Neuronal stem cell (in vitro differentiated cells): ENCODE measurements around the gene HELLS. TPM values are rescaled to one million over a fixed set of nuclear protein-coding genes. Genes with fewer than 3 reads are reported as not detected.

ENCODE experiments used
- DNase-seq: peaks from one replicate; pipeline ENCODE4 v3.0.0-alpha.2; 2013; ENCODE audit warnings: low spot score
- H2AFZ ChIP-seq: one replicate; pipeline ENCODE4 v1.6.1; 2013; ENCODE audit warnings: mild to moderate bottlenecking, low read length, inconsistent platforms
- H2AK5ac ChIP-seq: 2 replicates; pipeline ENCODE4 v1.6.1; 2013; ENCODE audit warnings: low read depth, mild to moderate bottlenecking, inconsistent platforms, low read length, moderate library complexity, mixed read lengths
- H2BK120ac ChIP-seq: 2 replicates; pipeline ENCODE4 v1.6.1; 2013; ENCODE audit warnings: low read depth, mild to moderate bottlenecking, inconsistent platforms, low read length, moderate library complexity, mixed read lengths
- H2BK12ac ChIP-seq: one replicate; pipeline ENCODE4 v1.6.1; 2013; ENCODE audit warnings: low read length, inconsistent platforms
- H2BK15ac ChIP-seq: 2 replicates; pipeline ENCODE4 v1.6.1; 2013; ENCODE audit warnings: mild to moderate bottlenecking, low read length, inconsistent platforms, mixed read lengths
- H2BK5ac ChIP-seq: one replicate; pipeline ENCODE4 v1.6.1; 2013; ENCODE audit warnings: inconsistent platforms, mild to moderate bottlenecking, low read length, moderate library complexity
- H3K14ac ChIP-seq: one replicate; pipeline ENCODE4 v1.6.1; 2013; ENCODE audit warnings: low read length, inconsistent platforms
- H3K18ac ChIP-seq: 2 replicates; pipeline ENCODE4 v1.6.1; 2013; ENCODE audit warnings: low read length, inconsistent platforms
- H3K23ac ChIP-seq: 2 replicates; pipeline ENCODE4 v1.6.1; 2013; ENCODE audit warnings: low read depth, mild to moderate bottlenecking, mixed read lengths, low read length, inconsistent platforms; ENCODE audit not compliant: poor library complexity
- H3K27ac ChIP-seq: replicated peaks from 3 replicates; pipeline ENCODE4 v1.5.1; 2013; ENCODE audit warnings: low read length, inconsistent platforms
- H3K27me3 ChIP-seq, 3 experiments: 2 replicates each; pipeline ENCODE4 v1.6.1; 2013; ENCODE audit warnings: low read length in 3 of 3, mild to moderate bottlenecking in 2 of 3, inconsistent platforms in 1 of 3, low read depth in 1 of 3, mixed read lengths in 1 of 3, moderate library complexity in 1 of 3; ENCODE audit not compliant: control insufficient read depth in 3 of 3, insufficient read depth in 3 of 3
- H3K36me3 ChIP-seq, 2 donors: replicated peaks in 1 of 2; 2 replicates each; pipeline ENCODE4 v1.6.1; 2013; ENCODE audit warnings: low read length in 2 of 2; ENCODE audit not compliant: control insufficient read depth in 2 of 2, insufficient read depth in 2 of 2
- H3K4ac ChIP-seq: 2 replicates; pipeline ENCODE4 v1.6.1; 2013; ENCODE audit warnings: inconsistent platforms, mild to moderate bottlenecking, low read length, moderate library complexity
- H3K4me1 ChIP-seq, 2 donors: 1 replicate in 1 of 2; 2 replicates in 1 of 2; pipeline ENCODE4 v1.6.1; 2013; ENCODE audit warnings: low read length in 2 of 2, low read depth in 1 of 2; ENCODE audit not compliant: control insufficient read depth in 2 of 2, insufficient read depth in 1 of 2
- H3K4me2 ChIP-seq: one replicate; pipeline ENCODE4 v1.6.1; 2013; ENCODE audit warnings: mild to moderate bottlenecking, low read length, inconsistent platforms; ENCODE audit not compliant: insufficient read depth, poor library complexity, severe bottlenecking
- H3K4me3 ChIP-seq, 2 donors: 2 replicates each; pipeline ENCODE4 v1.5.1; 2013; ENCODE audit warnings: low read length in 2 of 2, mild to moderate bottlenecking in 2 of 2, inconsistent platforms in 1 of 2, moderate library complexity in 1 of 2
- H3K79me1 ChIP-seq: one replicate; pipeline ENCODE4 v1.6.1; 2013; ENCODE audit warnings: low read depth, mild to moderate bottlenecking, inconsistent platforms, low read length, moderate library complexity
- H3K9ac ChIP-seq: one replicate; pipeline ENCODE4 v1.6.1; 2013; ENCODE audit warnings: mild to moderate bottlenecking, low read depth, low read length, inconsistent platforms; ENCODE audit not compliant: poor library complexity
- H3K9me3 ChIP-seq, 2 donors: replicated peaks in 1 of 2; 2 replicates each; pipeline versions ENCODE3 to v1.6.1; 2013; ENCODE audit warnings: low read length in 2 of 2, mild to moderate bottlenecking in 2 of 2, inconsistent platforms in 1 of 2, low read depth in 1 of 2, mixed read lengths in 1 of 2, moderate library complexity in 1 of 2; ENCODE audit not compliant: control insufficient read depth in 2 of 2, insufficient read depth in 1 of 2
- H4K8ac ChIP-seq: one replicate; pipeline ENCODE4 v1.6.1; 2013; ENCODE audit warnings: low read depth, mild to moderate bottlenecking, inconsistent platforms, low read length, moderate library complexity
- H4K91ac ChIP-seq: one replicate; pipeline ENCODE4 v1.6.1; 2013; ENCODE audit warnings: low read length, low read depth, mild to moderate bottlenecking, inconsistent platforms; ENCODE audit not compliant: poor library complexity
- WGBS, 2 donors: extraction: QIAGEN DNeasy Blood & Tissue Kit; methylation state at CpG; one replicate each; pipeline ENCODE4 v1.1.7; 2013; ENCODE audit warnings: missing lambda C conversion rate in 2 of 2, mixed read lengths in 1 of 2; ENCODE audit not compliant: insufficient read length in 2 of 2, insufficient replicate concordance in 1 of 2; ENCODE audit errors: extremely low coverage in 2 of 2; 5-methylcytosine and 5-hydroxymethylcytosine counted together
- polyA plus RNA-seq, 2 experiments: library from polyadenylated mRNA; stranded (reverse); fragments of 200-250 nt; gene quantifications; one replicate each; pipeline ENCODE4 v1.2.3, GENCODE V29; 2013

The HELLS gene
- 65.5 TPM for polyA plus RNA-seq (2013, experiment 1 of 2)
- polyA plus RNA-seq (2013, experiment 2 of 2) = 72.6 TPM

GRCh38 chr10:94545391-94546048 is at the start of gene HELLS:
Gene HELLS, plus strand, starts transcription at chr10:94545788. Its CDS starts 134 bp downstream, at chr10:94545922.
- WGBS, 2 donors = no CpG with 5 or more reads among the region's 48 CpGs
- peak within 1 kb of the TSS; percentile 88 for H3K4me3 ChIP-seq

GRCh38 chr10:94496010-94496409 is 49.6 kb upstream of the HELLS start:
- Histone ChIP-seq H2BK15ac (no peak overlapping the region), H3K27me3 (no peaks in the 10 kb centered on the region), H3K27ac (no peak overlapping the region), H3K4ac (no peak overlapping the region), H4K8ac (no peak overlapping the region), H3K4me2 (no peak overlapping the region), H3K9ac (no peak overlapping the region), H4K91ac (no peak overlapping the region), H3K18ac (no peak overlapping the region), H2BK5ac (no peak overlapping the region), H2AK5ac (no peak overlapping the region), H3K36me3 (no peaks in the 10 kb centered on the region), H3K23ac (no peak overlapping the region), H2BK12ac (no peak overlapping the region), H3K79me1 (no peaks in the 10 kb centered on the region), H2BK120ac (no peak overlapping the region), H3K4me3 (no peak overlapping the region), H3K14ac (no peak overlapping the region), H3K4me1 (no peaks in the 10 kb centered on the region), H2AFZ (no peak overlapping the region), H3K9me3 (no peaks in the 10 kb centered on the region)
- WGBS, 2 donors = no CpG with 5 or more reads among the region's 4 CpGs
- no peak for DNase-seq

More at GRCh38 chr10:94545391-94546048, at the start of gene HELLS:
- H2BK5ac ChIP-seq = peak within 1 kb of the TSS; percentile 14
- no peak within 1 kb of the TSS for H4K91ac ChIP-seq
- no peaks in the 10 kb centered on the region for H3K27me3 ChIP-seq
- H4K8ac ChIP-seq = no peak within 1 kb of the TSS
- peak within 1 kb of the TSS; percentile 59 for H3K27ac ChIP-seq
- DNase-seq = peak; percentile 89
- H3K9ac ChIP-seq = peak within 1 kb of the TSS; percentile 96
- peaks cover 0 to 8% of the 10 kb centered on the region in 2 donors for H3K4me1 ChIP-seq
- H3K23ac ChIP-seq = no peak within 1 kb of the TSS
- peak within 1 kb of the TSS; percentile 96 for H3K18ac ChIP-seq
- H3K9me3 ChIP-seq = no peaks in the 10 kb centered on the region
- no peak within 1 kb of the TSS for H3K4ac ChIP-seq
- H3K79me1 ChIP-seq = no peaks in the 10 kb centered on the region
- no peak within 1 kb of the TSS for H3K14ac ChIP-seq
- no peak within 1 kb of the TSS for H2BK120ac ChIP-seq
- H2BK15ac ChIP-seq = peak within 1 kb of the TSS; percentile 19
- H2BK12ac ChIP-seq = no peak within 1 kb of the TSS
- peaks cover 2 to 40% of the 10 kb centered on the region in 2 donors for H3K36me3 ChIP-seq
- H2AFZ ChIP-seq = peak within 1 kb of the TSS; percentile 90
- H2AK5ac ChIP-seq = no peak within 1 kb of the TSS
- peak within 1 kb of the TSS; percentile 77 for H3K4me2 ChIP-seq

GRCh38 chr10:94496646-94497045 is 48.9 kb upstream of the HELLS start:
- Histone ChIP-seq H3K4me1 (no peaks in the 10 kb centered on the region), H2BK15ac (no peak overlapping the region), H2AFZ (no peak overlapping the region), H3K9me3 (no peaks in the 10 kb centered on the region), H4K8ac (no peak overlapping the region), H3K4me2 (no peak overlapping the region), H3K79me1 (no peaks in the 10 kb centered on the region), H2AK5ac (no peak overlapping the region), H2BK5ac (no peak overlapping the region), H2BK120ac (no peak overlapping the region), H3K18ac (no peak overlapping the region), H3K4me3 (no peak overlapping the region), H3K36me3 (no peaks in the 10 kb centered on the region), H3K14ac (no peak overlapping the region), H4K91ac (no peak overlapping the region), H2BK12ac (no peak overlapping the region), H3K27ac (no peak overlapping the region), H3K27me3 (no peaks in the 10 kb centered on the region), H3K9ac (no peak overlapping the region), H3K4ac (no peak overlapping the region), H3K23ac (no peak overlapping the region)
- WGBS, 2 donors = no CpG with 5 or more reads among the region's 3 CpGs
- no peak for DNase-seq

GRCh38 chr10:94500063-94500462 is 45.5 kb upstream of the HELLS start:
- no peak overlapping the region for H3K9ac ChIP-seq
- H2BK5ac ChIP-seq = no peak overlapping the region
- no peak overlapping the region for H2BK12ac ChIP-seq
- H3K4ac ChIP-seq = no peak overlapping the region
- H2AK5ac ChIP-seq = no peak overlapping the region
- no peak overlapping the region for H3K23ac ChIP-seq
- no peak overlapping the region for H3K4me3 ChIP-seq
- H3K18ac ChIP-seq = no peak overlapping the region
- H4K8ac ChIP-seq = no peak overlapping the region
- no peaks in the 10 kb centered on the region for H3K36me3 ChIP-seq
- H3K27me3 ChIP-seq = no peaks in the 10 kb centered on the region
- H3K9me3 ChIP-seq = no peaks in the 10 kb centered on the region
- H3K4me2 ChIP-seq = no peak overlapping the region
- H2BK120ac ChIP-seq = no peak overlapping the region
- H2BK15ac ChIP-seq = no peak overlapping the region
- no peak overlapping the region for H3K27ac ChIP-seq
- no peak overlapping the region for H2AFZ ChIP-seq
- no peaks in the 10 kb centered on the region for H3K79me1 ChIP-seq
- H3K14ac ChIP-seq = no peak overlapping the region
- no peak for DNase-seq
- no peaks in the 10 kb centered on the region for H3K4me1 ChIP-seq
- WGBS, 2 donors = no CpG with 5 or more reads among the region's 5 CpGs
- H4K91ac ChIP-seq = no peak overlapping the region
